GM12874 (cell line): Measurements from ENCODE around the gene LILRB1.

Source experiments
- TF ChIP-seq, protein P1 (sequence below): IDR thresholded peaks from 2 replicates; pipeline ENCODE4 v1.5.1; 2011; ENCODE audit warnings: low read depth, mild to moderate bottlenecking, control low read depth, low read length, moderate library complexity; ENCODE audit not compliant: insufficient read depth

Gene LILRB1

GRCh38 chr19:54660306-54660705 lies 30.0 kb downstream of the LILRB1 start:
- TF ChIP-seq, protein P1, sequence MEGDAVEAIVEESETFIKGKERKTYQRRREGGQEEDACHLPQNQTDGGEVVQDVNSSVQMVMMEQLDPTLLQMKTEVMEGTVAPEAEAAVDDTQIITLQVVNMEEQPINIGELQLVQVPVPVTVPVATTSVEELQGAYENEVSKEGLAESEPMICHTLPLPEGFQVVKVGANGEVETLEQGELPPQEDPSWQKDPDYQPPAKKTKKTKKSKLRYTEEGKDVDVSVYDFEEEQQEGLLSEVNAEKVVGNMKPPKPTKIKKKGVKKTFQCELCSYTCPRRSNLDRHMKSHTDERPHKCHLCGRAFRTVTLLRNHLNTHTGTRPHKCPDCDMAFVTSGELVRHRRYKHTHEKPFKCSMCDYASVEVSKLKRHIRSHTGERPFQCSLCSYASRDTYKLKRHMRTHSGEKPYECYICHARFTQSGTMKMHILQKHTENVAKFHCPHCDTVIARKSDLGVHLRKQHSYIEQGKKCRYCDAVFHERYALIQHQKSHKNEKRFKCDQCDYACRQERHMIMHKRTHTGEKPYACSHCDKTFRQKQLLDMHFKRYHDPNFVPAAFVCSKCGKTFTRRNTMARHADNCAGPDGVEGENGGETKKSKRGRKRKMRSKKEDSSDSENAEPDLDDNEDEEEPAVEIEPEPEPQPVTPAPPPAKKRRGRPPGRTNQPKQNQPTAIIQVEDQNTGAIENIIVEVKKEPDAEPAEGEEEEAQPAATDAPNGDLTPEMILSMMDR, result no peak

- TF ChIP-seq, protein P1, result no peak
Observed at GRCh38 chr19:54660964-54661363, 30.7 kb downstream of the LILRB1 start.

GRCh38 chr19:54661846-54662481 lies 31.7 kb downstream of the LILRB1 start:
- TF ChIP-seq, protein P1, result no peak

- TF ChIP-seq, protein P1, result no peak
Observed at GRCh38 chr19:54662730-54663129, 32.4 kb downstream of the LILRB1 start, which contains the start of gene LILRB4. LILRB4 (plus strand) TSS chr19:54662985; CDS start chr19:54663034, 49 bp downstream.

- TF ChIP-seq, protein P1, result no peak
Observed at GRCh38 chr19:54665530-54665929, 35.2 kb downstream of the LILRB1 start.

DNA sequence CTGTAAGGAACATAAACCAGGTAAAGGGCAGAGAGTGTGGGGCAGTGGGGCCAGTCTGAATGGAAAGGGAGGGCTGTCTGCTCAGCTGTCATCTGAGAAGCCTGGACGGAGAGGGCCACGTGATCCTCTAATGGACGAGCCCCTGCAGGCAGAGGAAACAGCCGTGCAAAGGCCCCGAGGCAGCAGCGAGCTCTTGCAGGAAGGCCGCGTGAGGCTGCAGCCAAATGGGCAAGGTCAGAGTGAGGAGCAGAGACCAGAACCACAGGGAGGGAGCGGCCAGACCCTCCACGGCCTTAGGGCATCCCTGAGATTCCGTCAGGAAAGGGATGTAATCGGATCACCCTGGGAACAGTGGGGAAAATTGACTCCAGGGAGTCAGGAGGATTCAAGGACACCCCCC lies 36.9 kb downstream of the LILRB1 start:
- TF ChIP-seq, protein P1, result no peak

GRCh38 chr19:54668353-54668752 lies 38.1 kb downstream of the LILRB1 start:
- TF ChIP-seq, protein P1, result no peak
